ELR (cell line): ENCODE data around the gene SNRPD3.
A peak's percentile ranks its signal among the peaks of the same experiment; 100 is the strongest.
"Not testable (repeated sequence)": the region's sequence is repeated elsewhere in the genome, so short reads cannot be mapped to it uniquely, and the experiment has no call there.

Experiments
- DNase-seq: peaks from one replicate; pipeline ENCODE4 v3.0.0-alpha.2; 2015; ENCODE audit warnings: low read depth

The SNRPD3 gene

GRCh38 chr22:24592058-24592850 is 36.5 kb downstream of the SNRPD3 start:
- peak; percentile 41 for DNase-seq

- DNase-seq = peak; percentile 90
Observed at GRCh38 chr22:24592851-24593558, 37.2 kb downstream of the SNRPD3 start, which contains the start of gene LRRC75B. Gene LRRC75B (minus strand): TSS chr22:24593073. CDS start chr22:24593039, 34 bp downstream.

DNA sequence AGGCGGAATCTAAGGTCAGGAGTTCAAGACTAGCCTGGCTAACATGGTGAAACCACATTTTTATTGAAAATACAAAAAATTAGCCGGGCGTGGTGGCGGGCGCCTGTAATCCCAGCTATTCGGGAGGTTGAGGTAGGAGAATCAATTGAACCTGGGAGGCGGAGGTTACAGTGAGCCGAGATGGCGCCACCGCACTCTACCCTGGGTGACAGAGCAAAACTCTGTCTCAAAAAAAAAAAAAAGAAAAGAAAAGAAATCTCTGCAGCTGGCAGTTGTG is 37.7 kb downstream of the SNRPD3 start:
- not testable (repeated sequence) for DNase-seq

DNA sequence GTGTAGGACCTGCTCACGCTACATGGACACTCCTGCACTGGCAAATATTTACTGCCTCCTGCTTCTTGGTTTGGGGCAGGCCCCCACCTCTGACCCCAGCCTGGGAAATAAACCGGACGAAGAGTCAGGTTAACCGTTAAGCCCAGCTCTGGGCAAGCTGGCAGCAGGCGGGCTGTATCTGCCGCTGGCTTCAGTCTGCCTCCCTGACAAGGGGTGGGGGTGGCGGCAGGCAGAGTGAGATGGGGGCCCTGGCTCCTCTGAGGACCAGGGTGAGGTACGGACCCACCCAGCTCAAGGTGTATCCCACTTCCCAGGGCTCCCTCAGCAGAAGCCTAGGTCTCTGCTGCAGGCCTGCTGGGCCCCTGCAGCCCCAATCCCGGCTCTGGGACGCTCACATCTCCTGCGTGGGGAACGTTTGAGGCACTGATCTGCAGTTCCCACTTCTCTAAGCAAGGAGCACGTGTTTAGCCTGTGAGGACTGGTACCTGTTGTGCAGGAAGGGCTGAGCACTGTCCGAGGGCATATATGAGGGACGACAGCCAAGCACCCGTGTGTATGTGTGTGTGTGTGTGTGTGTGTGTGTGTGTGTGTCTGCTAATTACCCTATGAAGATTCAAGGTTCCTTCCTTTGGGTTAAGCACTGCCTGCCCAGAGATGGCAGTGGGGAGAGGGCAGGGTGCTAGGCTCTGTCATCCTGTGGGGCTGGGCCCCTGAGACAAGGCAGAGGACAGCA is 38.2 kb downstream of the SNRPD3 start:
- DNase-seq = no peak

- no peak for DNase-seq
Observed at GRCh38 chr22:24594569-24595120, 38.8 kb downstream of the SNRPD3 start.

DNA sequence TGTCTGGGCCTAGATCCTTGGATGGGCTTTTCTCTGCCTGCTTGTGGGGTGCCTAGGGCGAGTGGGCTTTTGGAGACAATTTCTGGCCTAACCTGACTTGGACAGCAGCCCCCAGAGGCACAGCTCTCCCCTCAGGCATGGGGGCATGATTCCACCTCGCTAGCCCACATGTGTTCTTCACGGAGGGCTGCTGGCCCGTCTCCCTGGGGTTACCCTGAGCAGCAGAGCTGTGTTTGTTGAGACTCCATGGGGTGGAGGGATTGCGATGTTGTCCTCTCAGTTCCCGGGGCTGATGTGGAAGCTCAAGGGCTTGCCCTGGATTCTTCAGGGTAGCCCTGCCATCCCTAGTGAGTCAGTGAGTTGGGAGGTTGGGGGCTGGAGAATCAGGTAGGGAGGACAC is 39.4 kb downstream of the SNRPD3 start:
- DNase-seq = no peak

GRCh38 chr22:24595863-24596262 is 40.1 kb downstream of the SNRPD3 start:
- no peak for DNase-seq

GRCh38 chr22:24597076-24597475 is 41.3 kb downstream of the SNRPD3 start:
- DNase-seq = not testable (repeated sequence)

GRCh38 chr22:24599514-24599913 is 43.7 kb downstream of the SNRPD3 start:
- no peak for DNase-seq

DNA sequence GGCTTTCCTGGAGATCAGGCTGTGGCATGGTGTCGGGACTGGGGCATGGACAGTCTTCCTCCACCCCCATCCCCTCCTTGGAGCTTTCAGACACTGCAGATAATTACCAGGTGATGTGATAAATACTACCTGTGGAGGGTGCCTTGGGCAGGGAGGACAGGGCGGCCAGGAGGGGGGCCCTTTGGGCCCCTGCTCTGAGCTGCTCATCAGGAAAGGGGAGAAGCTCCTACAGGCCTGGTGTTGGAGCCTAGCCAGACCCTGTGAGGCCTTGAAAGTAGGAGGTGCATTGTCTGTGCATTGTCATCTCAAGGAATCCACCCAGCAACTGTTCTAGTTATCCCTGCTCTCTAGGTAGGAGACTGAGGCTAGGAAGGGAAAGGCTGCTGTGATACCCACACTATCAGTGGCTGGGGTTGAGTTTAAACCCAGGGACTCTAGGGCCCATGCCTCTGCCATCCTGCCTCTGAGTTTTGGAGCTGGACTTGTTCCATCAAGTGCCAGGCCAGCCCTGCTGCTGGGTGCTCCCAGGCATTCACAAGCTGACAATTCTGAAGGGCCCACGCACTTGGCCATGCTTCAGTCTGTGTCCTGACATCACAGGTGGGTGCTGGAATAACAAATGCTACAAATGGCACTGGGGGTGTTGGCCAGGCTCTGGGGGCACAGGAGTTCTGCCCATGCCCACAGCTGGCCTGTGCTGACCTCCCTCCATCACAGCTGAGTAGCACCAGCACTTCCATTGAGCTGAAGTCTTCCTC is 44.3 kb downstream of the SNRPD3 start:
- DNase-seq = not testable (repeated sequence)

- no peak for DNase-seq
Observed at GRCh38 chr22:24601217-24602104, 45.7 kb downstream of the SNRPD3 start.

DNA sequence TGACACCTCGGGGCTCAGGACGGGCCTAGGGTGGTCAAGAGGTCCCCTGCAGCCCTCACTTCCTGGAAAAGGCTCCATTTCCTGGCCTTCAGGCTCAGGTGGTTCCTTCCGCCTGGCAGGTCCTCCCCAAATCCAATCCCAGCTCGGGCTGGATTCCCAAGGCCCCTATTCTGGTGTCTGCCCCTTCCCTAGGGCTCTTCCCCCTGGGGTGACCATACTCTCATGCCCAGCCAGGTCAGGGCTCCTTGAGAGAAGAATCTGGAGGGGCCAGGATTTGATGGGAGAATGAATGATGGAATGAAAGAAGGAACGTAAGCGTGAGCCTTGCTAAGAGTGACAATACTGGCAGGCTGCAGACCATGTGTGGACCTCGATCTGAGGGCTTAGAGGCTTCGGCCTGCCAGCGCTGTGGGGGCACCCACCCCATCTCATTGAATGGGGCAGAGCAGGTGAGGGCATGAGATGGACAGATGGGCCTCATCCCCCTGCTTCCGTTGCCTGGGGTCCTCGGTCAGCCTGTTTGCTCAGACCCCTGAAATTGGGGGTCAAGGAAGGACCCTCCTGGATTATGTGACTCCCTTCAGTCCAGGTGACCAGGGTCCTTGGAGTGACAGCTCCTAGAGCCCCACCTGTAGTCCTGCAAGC is 46.4 kb downstream of the SNRPD3 start:
- DNase-seq = not testable (repeated sequence)

GRCh38 chr22:24602847-24603769 is 47.3 kb downstream of the SNRPD3 start, which contains the start of gene GGT1:
Gene GGT1 (plus strand): TSS chr22:24603193. CDS start chr22:24611082, 7,889 bp downstream.
- not testable (repeated sequence) for DNase-seq

DNA sequence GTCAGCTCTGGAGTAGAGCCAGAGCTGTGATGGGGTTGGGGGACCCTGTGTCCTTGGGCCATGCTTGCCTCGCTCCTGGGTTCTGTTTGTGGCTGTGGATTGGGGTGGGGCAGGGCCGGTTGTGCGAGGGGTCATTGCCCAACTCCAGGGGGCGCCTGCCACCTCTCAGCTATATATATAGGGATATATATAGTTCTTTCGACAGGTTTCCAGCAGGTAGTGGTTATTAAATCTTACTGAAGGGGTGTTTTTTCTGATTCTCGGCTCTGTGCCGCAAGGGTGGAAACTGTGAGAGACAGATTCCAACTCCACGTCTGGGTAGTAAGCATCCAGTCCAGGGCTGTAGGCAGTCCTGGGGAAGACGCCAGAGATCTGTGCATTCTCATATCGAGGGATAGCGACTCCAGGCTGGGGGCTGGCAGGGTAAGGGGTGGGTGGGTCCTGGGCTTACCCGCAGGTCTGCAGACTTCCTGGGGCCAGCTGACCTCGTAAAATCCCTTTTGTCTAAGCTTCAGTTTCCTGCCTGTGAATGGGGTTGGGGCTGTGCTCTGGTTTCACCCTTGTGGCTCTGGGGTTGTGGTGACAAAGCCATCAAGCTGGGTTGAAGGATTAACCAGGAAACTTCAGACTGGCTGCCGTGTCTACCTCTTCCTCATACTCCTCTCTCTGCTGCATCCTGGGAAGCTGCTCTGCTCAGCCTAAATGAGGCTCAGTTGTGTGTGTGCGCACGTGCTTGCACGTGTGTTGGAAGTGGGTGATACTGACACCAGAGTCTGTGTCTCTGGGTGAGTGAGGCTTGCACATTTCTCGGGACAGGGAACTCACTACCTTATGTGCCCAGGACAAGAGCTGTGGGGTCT is 48.2 kb downstream of the SNRPD3 start:
- not testable (repeated sequence) for DNase-seq

- DNase-seq = not testable (repeated sequence)
Observed at GRCh38 chr22:24606340-24606739, 50.5 kb downstream of the SNRPD3 start.

GRCh38 chr22:24607429-24607983 is 51.7 kb downstream of the SNRPD3 start:
- DNase-seq = peak; percentile 64

- DNase-seq = not testable (repeated sequence)
Observed at GRCh38 chr22:24608327-24608726, 52.5 kb downstream of the SNRPD3 start.

- DNase-seq = not testable (repeated sequence)
Observed at GRCh38 chr22:24609888-24610287, 54.1 kb downstream of the SNRPD3 start.
